Testis (tissue), 2 donors: Measurements from ENCODE around the gene NUP133.

Experiments
- POLR2A ChIP-seq: fragments of 450-650 bp; IDR thresholded peaks from one replicate; pipeline ENCODE4 v1.6.1; 2017; ENCODE audit warnings: antibody characterized with exemption, mild to moderate bottlenecking, moderate library complexity
- TF ChIP-seq, protein P1 (sequence below), 3 experiments: fragments of 450-650 bp in 2 of 3; fragments of 200-600 bp in 1 of 3; sonication (generic) in 1 of 3; IDR thresholded peaks; one replicate each; pipeline ENCODE4 v1.5.1; 2016 to 2019; ENCODE audit warnings: antibody characterized with exemption in 3 of 3, mild to moderate bottlenecking in 2 of 3, moderate library complexity in 1 of 3

DNA sequence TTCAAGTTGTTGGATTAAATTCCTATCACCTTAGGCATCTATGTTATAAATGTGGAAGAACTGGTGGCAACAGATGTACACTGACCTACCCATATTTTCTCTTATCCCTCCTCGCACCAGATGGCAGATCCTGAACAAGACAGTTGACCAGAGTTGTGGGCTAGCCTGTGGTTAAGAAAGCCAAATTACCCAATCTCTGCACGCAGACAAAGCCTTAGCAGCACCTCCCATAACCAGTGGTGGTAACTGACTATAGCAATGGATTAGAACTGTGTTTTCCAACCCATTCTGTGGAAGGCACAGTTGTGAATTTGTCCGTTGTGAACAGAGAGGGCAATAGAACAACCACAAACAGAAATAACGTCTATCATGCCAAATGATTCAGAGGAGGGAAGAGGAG lies 29.8 kb upstream of the NUP133 start:
- TF ChIP-seq, protein P1, sequence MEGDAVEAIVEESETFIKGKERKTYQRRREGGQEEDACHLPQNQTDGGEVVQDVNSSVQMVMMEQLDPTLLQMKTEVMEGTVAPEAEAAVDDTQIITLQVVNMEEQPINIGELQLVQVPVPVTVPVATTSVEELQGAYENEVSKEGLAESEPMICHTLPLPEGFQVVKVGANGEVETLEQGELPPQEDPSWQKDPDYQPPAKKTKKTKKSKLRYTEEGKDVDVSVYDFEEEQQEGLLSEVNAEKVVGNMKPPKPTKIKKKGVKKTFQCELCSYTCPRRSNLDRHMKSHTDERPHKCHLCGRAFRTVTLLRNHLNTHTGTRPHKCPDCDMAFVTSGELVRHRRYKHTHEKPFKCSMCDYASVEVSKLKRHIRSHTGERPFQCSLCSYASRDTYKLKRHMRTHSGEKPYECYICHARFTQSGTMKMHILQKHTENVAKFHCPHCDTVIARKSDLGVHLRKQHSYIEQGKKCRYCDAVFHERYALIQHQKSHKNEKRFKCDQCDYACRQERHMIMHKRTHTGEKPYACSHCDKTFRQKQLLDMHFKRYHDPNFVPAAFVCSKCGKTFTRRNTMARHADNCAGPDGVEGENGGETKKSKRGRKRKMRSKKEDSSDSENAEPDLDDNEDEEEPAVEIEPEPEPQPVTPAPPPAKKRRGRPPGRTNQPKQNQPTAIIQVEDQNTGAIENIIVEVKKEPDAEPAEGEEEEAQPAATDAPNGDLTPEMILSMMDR (IDR thresholded peaks at IDR 0.05) = no peak
- no peak for TF ChIP-seq POLR2A
